Caco-2 (cell line): ENCODE data around the gene TPH2. TPM values are rescaled to one million over a fixed set of nuclear protein-coding genes. Genes with fewer than 3 reads are reported as not detected.

ENCODE experiments used
- BruUV-seq: library from RNA; stranded (reverse); fragments of 400-500 nt; replicated peaks from 2 replicates; lab custom pipeline; 2021; lab: Mats Ljungman, UMichigan
- CTCF ChIA-PET: fragments of 300-600 bp; sonication (Branson Sonifier 250); formaldehyde crosslinking; loops from one replicate; lab custom pipeline; 2022; ENCODE audit warnings: antibody characterized with exemption; lab: Charles Lee
- POLR2A ChIA-PET: fragments of 300-600 bp; sonication (Branson Sonifier 250); formaldehyde crosslinking; loops from one replicate; lab custom pipeline; 2022; ENCODE audit warnings: antibody characterized with exemption; lab: Charles Lee
- DNase-seq, 2 experiments: peaks; one replicate each; pipeline versions ENCODE4 v3.0.0 to v3.0.0-alpha.2; 2020 to 2022
- H3K27me3 ChIP-seq: replicated peaks from 2 replicates; pipeline ENCODE4 v1.6.0; 2011; ENCODE audit warnings: low read length; ENCODE audit not compliant: control insufficient read depth, insufficient read depth
- H3K36me3 ChIP-seq: 2 replicates; pipeline ENCODE4 v1.5.1; 2011; ENCODE audit warnings: low read length; ENCODE audit not compliant: control insufficient read depth, insufficient read depth
- H3K4me1 ChIP-seq: fragments of 250-450 bp; sonication (Bioruptor Pico); 2 replicates; pipeline ENCODE4 v1.5.1; 2020; ENCODE audit warnings: mild to moderate bottlenecking
- H3K4me3 ChIP-seq: 2 replicates; pipeline ENCODE4 v1.5.1; 2011; ENCODE audit warnings: low read depth, mild to moderate bottlenecking, control low read depth, low read length
- H3K9me3 ChIP-seq: fragments of 250-450 bp; sonication (Bioruptor Pico); 2 replicates; pipeline ENCODE4 v1.5.1; 2020; ENCODE audit warnings: mild to moderate bottlenecking, moderate library complexity
- H3K27ac Mint-ChIP-seq: one replicate; pipeline ENCODE4 v1.8.0; 2022; ENCODE audit warnings: mixed read lengths; ENCODE audit not compliant: unreplicated experiment
- H3K27me3 Mint-ChIP-seq: one replicate; pipeline ENCODE4 v1.8.0; 2022; ENCODE audit warnings: mixed read lengths; ENCODE audit not compliant: insufficient read depth, unreplicated experiment
- H3K36me3 Mint-ChIP-seq: one replicate; pipeline ENCODE4 v1.8.0; 2022; ENCODE audit warnings: mild to moderate bottlenecking, mixed read lengths; ENCODE audit not compliant: insufficient read depth, unreplicated experiment
- H3K4me1 Mint-ChIP-seq: one replicate; pipeline ENCODE4 v1.8.0; 2022; ENCODE audit warnings: low read depth, mixed read lengths; ENCODE audit not compliant: unreplicated experiment
- H3K4me3 Mint-ChIP-seq: one replicate; pipeline ENCODE4 v1.8.0; 2022; ENCODE audit warnings: mild to moderate bottlenecking, moderate library complexity, mixed read lengths; ENCODE audit not compliant: unreplicated experiment
- H3K9me3 Mint-ChIP-seq: one replicate; pipeline ENCODE4 v1.8.0; 2022; ENCODE audit warnings: mixed read lengths; ENCODE audit not compliant: unreplicated experiment
- CTCF ChIP-seq, 2 experiments: fragments of 200-600 bp in 1 of 2; IDR thresholded peaks; 1 replicate in 1 of 2; 2 replicates in 1 of 2; pipeline versions ENCODE4 v1.5.1 to v1.8.0; 2011 to 2022; ENCODE audit warnings: antibody characterized with exemption in 1 of 2, control low read depth in 1 of 2, inconsistent platforms in 1 of 2, low read depth in 1 of 2, low read length in 1 of 2, mild to moderate bottlenecking in 1 of 2, moderate library complexity in 1 of 2; ENCODE audit not compliant: insufficient read depth in 1 of 2, severe bottlenecking in 1 of 2, unreplicated experiment in 1 of 2
- intact Hi-C: fragments of 100-400 bp; cut with micrococcal nuclease; formaldehyde crosslinking; loops from one replicate; pipeline ENCODE4 v1.10.0; 2022; ENCODE audit not compliant: unreplicated experiment
- total RNA-seq: library from RNA; stranded (reverse); gene quantifications from 2 replicates; pipeline ENCODE4 v1.2.3, GENCODE V29; 2022

Gene TPH2
- total RNA-seq, 1 experiment from 2014 or later, result not detected

DNA sequence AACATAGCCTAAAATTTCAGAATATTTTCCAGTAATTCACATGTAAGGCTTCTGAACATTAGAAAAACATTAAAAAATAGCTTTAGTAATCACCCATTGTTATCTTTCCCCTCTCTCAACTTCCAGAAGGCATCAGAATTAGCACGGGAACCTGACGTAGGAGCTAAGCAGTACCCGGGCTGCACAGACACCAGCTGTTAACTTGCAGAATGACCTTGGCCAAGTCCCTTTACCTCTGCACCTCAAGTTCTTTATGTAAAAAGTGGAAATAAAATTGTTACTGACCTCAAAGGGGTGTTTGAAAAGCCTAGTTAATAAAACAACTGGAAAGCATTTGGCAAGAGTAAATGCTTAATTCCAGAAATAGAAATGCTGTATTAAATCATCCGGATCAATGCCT, 7.2 kb downstream of the TPH2 start:
- Mint-ChIP-seq H3K4me1 (no peaks in the 10 kb centered on the region), H3K36me3 (no peaks in the 10 kb centered on the region), H3K27me3 (peaks cover 9% of the 10 kb centered on the region), H3K4me3 (no peak overlapping the region), H3K27ac (no peak overlapping the region), H3K9me3 (no peaks in the 10 kb centered on the region)
- intact Hi-C loops, result no loop called here
- H3K4me3 ChIP-seq, result no peak overlapping the region
- DNase-seq, result no peak
- H3K4me1 ChIP-seq, result no peaks in the 10 kb centered on the region
- no TSS peak for BruUV-seq
- no peaks in the 10 kb centered on the region for H3K9me3 ChIP-seq
- POLR2A ChIA-PET, result no interaction called here
- CTCF ChIA-PET, result no interaction called here
- no peaks in the 10 kb centered on the region for H3K36me3 ChIP-seq
- no peak for TF ChIP-seq CTCF (IDR thresholded peaks at IDR 0.05; ENCODE audit: insufficient read depth in 1 of 2, low read depth in 1 of 2, low read length in 1 of 2, severe bottlenecking in 1 of 2, unreplicated experiment in 1 of 2)
- H3K27me3 ChIP-seq, result no peaks in the 10 kb centered on the region

- Histone ChIP-seq H3K4me1 (no peaks in the 10 kb centered on the region), H3K9me3 (no peaks in the 10 kb centered on the region), H3K36me3 (no peaks in the 10 kb centered on the region), H3K27me3 (no peaks in the 10 kb centered on the region), H3K4me3 (no peak overlapping the region)
- ChIA-PET POLR2A (no interaction called here), CTCF (no interaction called here)
- H3K27me3 Mint-ChIP-seq, result peaks cover 9% of the 10 kb centered on the region
- DNase-seq, result peak; percentile 37 to 45
- no peaks in the 10 kb centered on the region for H3K36me3 Mint-ChIP-seq
- H3K4me3 Mint-ChIP-seq, result no peak overlapping the region
- no peak overlapping the region for H3K27ac Mint-ChIP-seq
- no peaks in the 10 kb centered on the region for H3K9me3 Mint-ChIP-seq
- intact Hi-C loops, result no loop called here
- H3K4me1 Mint-ChIP-seq, result no peaks in the 10 kb centered on the region
- TF ChIP-seq CTCF (IDR thresholded peaks at IDR 0.05; ENCODE audit: insufficient read depth in 1 of 2, low read depth in 1 of 2, low read length in 1 of 2, severe bottlenecking in 1 of 2, unreplicated experiment in 1 of 2), result no peak
- BruUV-seq, result no TSS peak
Measured at GRCh38 chr12:71947645-71948105, 9.0 kb downstream of the TPH2 start.

- no peaks in the 10 kb centered on the region for H3K27me3 ChIP-seq
- no peak for TF ChIP-seq CTCF (IDR thresholded peaks at IDR 0.05; ENCODE audit: insufficient read depth in 1 of 2, low read depth in 1 of 2, low read length in 1 of 2, severe bottlenecking in 1 of 2, unreplicated experiment in 1 of 2)
- intact Hi-C loops, result no loop called here
- BruUV-seq, result no TSS peak
- Mint-ChIP-seq H3K9me3 (no peaks in the 10 kb centered on the region), H3K36me3 (no peaks in the 10 kb centered on the region), H3K27ac (no peak overlapping the region), H3K4me3 (no peak overlapping the region), H3K4me1 (peaks cover under 1% of the 10 kb centered on the region), H3K27me3 (peaks cover 7% of the 10 kb centered on the region)
- ChIA-PET POLR2A (no interaction called here), CTCF (no interaction called here)
- no peaks in the 10 kb centered on the region for H3K4me1 ChIP-seq
- no peak overlapping the region for H3K4me3 ChIP-seq
- H3K9me3 ChIP-seq, result no peaks in the 10 kb centered on the region
- no peak for DNase-seq
- no peaks in the 10 kb centered on the region for H3K36me3 ChIP-seq
Measured at GRCh38 chr12:71948390-71948789, 9.7 kb downstream of the TPH2 start.
